WTC11 (cell line): ENCODE results near the gene HELLS. TPM values are rescaled to one million over a fixed set of nuclear protein-coding genes. Genes with fewer than 3 reads are reported as not detected.

Experiments
- ATAC-seq: fragments of 200-7000 bp; cut with Tn5 transposase; 2 replicates; pipeline ENCODE4 v1.10.0; 2021; ENCODE audit warnings: mild to moderate bottlenecking, moderate library complexity
- CTCF ChIA-PET: fragments of 300-600 bp; sonication (Branson Sonifier 250); formaldehyde crosslinking; loops from one replicate; lab custom pipeline; 2021; ENCODE audit warnings: antibody characterized with exemption; lab: Charles Lee
- POLR2A ChIA-PET: fragments of 350-600 bp; sonication (Branson Sonifier 250); formaldehyde crosslinking; loops from one replicate; lab custom pipeline; 2021; ENCODE audit warnings: antibody characterized with exemption; lab: Charles Lee
- DNase-seq: peaks from one replicate; pipeline ENCODE4 v3.0.0; 2021; ENCODE audit warnings: low spot score
- H3K27ac Mint-ChIP-seq: 2 replicates; pipeline ENCODE4 v1.8.0; 2021; ENCODE audit warnings: mixed read lengths
- H3K27me3 Mint-ChIP-seq: 2 replicates; pipeline ENCODE4 v1.8.0; 2021; ENCODE audit warnings: low read depth, mild to moderate bottlenecking, moderate library complexity, mixed read lengths
- H3K36me3 Mint-ChIP-seq: 2 replicates; pipeline ENCODE4 v1.8.0; 2021; ENCODE audit warnings: mixed read lengths
- H3K4me1 Mint-ChIP-seq: 2 replicates; pipeline ENCODE4 v1.8.0; 2022; ENCODE audit warnings: mixed read lengths
- H3K4me3 Mint-ChIP-seq: 2 replicates; pipeline ENCODE4 v1.8.0; 2021; ENCODE audit warnings: mild to moderate bottlenecking, moderate library complexity, mixed read lengths
- H3K9me3 Mint-ChIP-seq: 2 replicates; pipeline ENCODE4 v1.8.0; 2021; ENCODE audit warnings: mixed read lengths
- ESRRA ChIP-seq: sonication (generic); formaldehyde crosslinking; IDR thresholded peaks from 2 replicates; pipeline ENCODE4 v1.8.1; 2022; ENCODE audit warnings: mild to moderate bottlenecking, missing genetic modification reagents, borderline replicate concordance
- FOXP1 ChIP-seq: sonication (generic); formaldehyde crosslinking; IDR thresholded peaks from 2 replicates; pipeline ENCODE4 v1.8.0; 2022; ENCODE audit warnings: missing genetic modification reagents, mild to moderate bottlenecking, moderate library complexity, borderline replicate concordance
- GRHL2 ChIP-seq: fragments of 250-450 bp; sonication (Bioruptor Pico); IDR thresholded peaks from 2 replicates; pipeline ENCODE4 v1.8.0; 2022; ENCODE audit warnings: mild to moderate bottlenecking, moderate library complexity; ENCODE audit not compliant: insufficient replicate concordance, severe bottlenecking
- IRF2 ChIP-seq: sonication (generic); formaldehyde crosslinking; IDR thresholded peaks from 2 replicates; pipeline ENCODE4 v1.8.0; 2022; ENCODE audit warnings: low read depth, missing genetic modification reagents, borderline replicate concordance
- TEAD1 ChIP-seq: sonication (generic); formaldehyde crosslinking; IDR thresholded peaks from 2 replicates; pipeline ENCODE4 v1.8.0; 2022; ENCODE audit warnings: mild to moderate bottlenecking, missing genetic modification reagents
- ZBTB21 ChIP-seq: sonication (generic); formaldehyde crosslinking; IDR thresholded peaks from 2 replicates; pipeline ENCODE4 v1.8.1; 2023; ENCODE audit warnings: mild to moderate bottlenecking, missing genetic modification reagents, borderline replicate concordance
- ZNF138 ChIP-seq: sonication (generic); formaldehyde crosslinking; conservative IDR thresholded peaks from 2 replicates; pipeline ENCODE4 v1.8.1; 2022; ENCODE audit warnings: mild to moderate bottlenecking, moderate library complexity, missing genetic modification reagents
- ZNF423 ChIP-seq: fragments of 250-450 bp; sonication (Bioruptor Pico); IDR thresholded peaks from 2 replicates; pipeline ENCODE4 v2.1.2; 2022; ENCODE audit warnings: mild to moderate bottlenecking, moderate library complexity
- ZNF671 ChIP-seq: fragments of 250-450 bp; sonication (Bioruptor Pico); IDR thresholded peaks from 2 replicates; pipeline ENCODE4 v1.8.0; 2021; ENCODE audit warnings: mild to moderate bottlenecking
- total RNA-seq: library from RNA; stranded (reverse); gene quantifications from 3 replicates; pipeline ENCODE4 v1.2.3, GENCODE V29; 2021
- TF ChIP-seq, protein P1 (sequence below): fragments of 250-450 bp; sonication (Bioruptor Pico); IDR thresholded peaks from 2 replicates; pipeline ENCODE4 v2.1.2; 2022; ENCODE audit warnings: mild to moderate bottlenecking, moderate library complexity
- TF ChIP-seq, protein P2 (sequence below): sonication (generic); formaldehyde crosslinking; IDR thresholded peaks from 2 replicates; pipeline ENCODE4 v1.8.0; 2022; ENCODE audit warnings: mild to moderate bottlenecking, missing genetic modification reagents
- TF ChIP-seq, protein P3 (sequence below): fragments of 250-450 bp; sonication (Bioruptor Pico); IDR thresholded peaks from 2 replicates; pipeline ENCODE4 v1.9.0; 2021; ENCODE audit warnings: mild to moderate bottlenecking, borderline replicate concordance
- TF ChIP-seq, protein P4 (sequence below): sonication (generic); formaldehyde crosslinking; IDR thresholded peaks from 2 replicates; pipeline ENCODE4 v1.8.0; 2022; ENCODE audit warnings: missing genetic modification reagents
- TF ChIP-seq, protein P5 (sequence below): fragments of 250-450 bp; sonication (Bioruptor Pico); IDR thresholded peaks from 2 replicates; pipeline ENCODE4 v1.9.0; 2021; ENCODE audit warnings: mild to moderate bottlenecking
- TF ChIP-seq, protein P6 (sequence below): sonication (generic); formaldehyde crosslinking; IDR thresholded peaks from 2 replicates; pipeline ENCODE4 v1.8.1; 2023; ENCODE audit warnings: mild to moderate bottlenecking, missing genetic modification reagents, borderline replicate concordance

Gene HELLS
- total RNA-seq, 1 experiment from 2014 or later: 419 TPM

DNA sequence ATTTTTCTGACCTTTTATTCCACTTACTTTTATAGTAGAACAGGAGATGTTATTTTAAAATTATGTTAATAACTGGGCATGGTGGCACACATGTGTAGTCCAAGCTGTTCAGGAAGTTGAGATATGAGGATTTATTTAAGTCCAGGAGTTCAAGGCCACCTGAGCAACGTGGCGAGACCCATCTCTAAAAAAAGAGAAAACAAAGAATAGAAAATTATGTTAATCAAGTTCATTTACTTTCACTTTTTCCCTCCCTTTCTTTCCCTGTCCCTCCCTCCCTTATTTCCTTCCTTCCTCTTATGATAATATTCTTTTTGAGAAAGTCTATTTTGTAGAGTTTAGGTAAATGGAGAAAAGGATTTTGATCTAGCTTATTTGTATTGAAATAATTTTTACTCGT lies 48.9 kb upstream of the HELLS start:
- TF ChIP-seq, protein P1, sequence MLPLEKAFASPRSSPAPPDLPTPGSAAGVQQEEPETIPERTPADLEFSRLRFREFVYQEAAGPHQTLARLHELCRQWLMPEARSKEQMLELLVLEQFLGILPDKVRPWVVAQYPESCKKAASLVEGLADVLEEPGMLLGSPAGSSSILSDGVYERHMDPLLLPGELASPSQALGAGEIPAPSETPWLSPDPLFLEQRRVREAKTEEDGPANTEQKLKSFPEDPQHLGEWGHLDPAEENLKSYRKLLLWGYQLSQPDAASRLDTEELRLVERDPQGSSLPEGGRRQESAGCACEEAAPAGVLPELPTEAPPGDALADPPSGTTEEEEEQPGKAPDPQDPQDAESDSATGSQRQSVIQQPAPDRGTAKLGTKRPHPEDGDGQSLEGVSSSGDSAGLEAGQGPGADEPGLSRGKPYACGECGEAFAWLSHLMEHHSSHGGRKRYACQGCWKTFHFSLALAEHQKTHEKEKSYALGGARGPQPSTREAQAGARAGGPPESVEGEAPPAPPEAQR: no peak
- ATAC-seq: no peak
- Mint-ChIP-seq H3K27me3 (no peaks in the 10 kb centered on the region), H3K4me1 (no peaks in the 10 kb centered on the region), H3K36me3 (no peaks in the 10 kb centered on the region), H3K4me3 (no peak overlapping the region), H3K27ac (no peak overlapping the region), H3K9me3 (no peaks in the 10 kb centered on the region)
- CTCF ChIA-PET: no interaction called here
- no peak for DNase-seq
- POLR2A ChIA-PET: no interaction called here

DNA sequence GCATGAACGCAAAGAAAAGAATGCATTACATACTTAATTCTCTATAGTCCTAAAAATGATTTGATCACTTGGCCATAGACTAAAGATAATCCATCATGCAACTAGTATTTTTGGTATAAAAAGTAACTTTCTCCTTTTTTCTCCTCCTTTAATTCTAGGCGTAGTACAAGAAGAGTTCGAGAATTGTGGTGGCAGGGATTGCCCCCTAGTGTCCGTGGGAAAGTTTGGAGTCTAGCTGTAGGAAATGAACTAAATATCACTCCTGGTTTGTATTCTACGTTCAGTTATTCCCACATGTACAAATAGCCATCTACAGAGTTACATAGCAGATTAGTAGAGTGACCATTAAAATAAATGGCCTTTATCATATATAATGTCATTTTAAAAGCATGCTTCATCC lies 45.5 kb upstream of the HELLS start:
- H3K27me3 Mint-ChIP-seq: no peaks in the 10 kb centered on the region
- H3K27ac Mint-ChIP-seq: no peak overlapping the region
- ChIA-PET CTCF (interaction anchor here (0.6 to 1.0 kb wide), 4 partner anchors 14 to 180 kb away, joined by 3 to 4 read pairs (median 3); no protein-coding TSS in a partner anchor), POLR2A (no interaction called here)
- H3K36me3 Mint-ChIP-seq: no peaks in the 10 kb centered on the region
- ATAC-seq: no peak
- no peaks in the 10 kb centered on the region for H3K4me1 Mint-ChIP-seq
- TF ChIP-seq ZNF138: no peak
- TF ChIP-seq, all 79 proteins: peak for 0
- no peak for DNase-seq
- H3K4me3 Mint-ChIP-seq: no peak overlapping the region
- no peaks in the 10 kb centered on the region for H3K9me3 Mint-ChIP-seq

DNA sequence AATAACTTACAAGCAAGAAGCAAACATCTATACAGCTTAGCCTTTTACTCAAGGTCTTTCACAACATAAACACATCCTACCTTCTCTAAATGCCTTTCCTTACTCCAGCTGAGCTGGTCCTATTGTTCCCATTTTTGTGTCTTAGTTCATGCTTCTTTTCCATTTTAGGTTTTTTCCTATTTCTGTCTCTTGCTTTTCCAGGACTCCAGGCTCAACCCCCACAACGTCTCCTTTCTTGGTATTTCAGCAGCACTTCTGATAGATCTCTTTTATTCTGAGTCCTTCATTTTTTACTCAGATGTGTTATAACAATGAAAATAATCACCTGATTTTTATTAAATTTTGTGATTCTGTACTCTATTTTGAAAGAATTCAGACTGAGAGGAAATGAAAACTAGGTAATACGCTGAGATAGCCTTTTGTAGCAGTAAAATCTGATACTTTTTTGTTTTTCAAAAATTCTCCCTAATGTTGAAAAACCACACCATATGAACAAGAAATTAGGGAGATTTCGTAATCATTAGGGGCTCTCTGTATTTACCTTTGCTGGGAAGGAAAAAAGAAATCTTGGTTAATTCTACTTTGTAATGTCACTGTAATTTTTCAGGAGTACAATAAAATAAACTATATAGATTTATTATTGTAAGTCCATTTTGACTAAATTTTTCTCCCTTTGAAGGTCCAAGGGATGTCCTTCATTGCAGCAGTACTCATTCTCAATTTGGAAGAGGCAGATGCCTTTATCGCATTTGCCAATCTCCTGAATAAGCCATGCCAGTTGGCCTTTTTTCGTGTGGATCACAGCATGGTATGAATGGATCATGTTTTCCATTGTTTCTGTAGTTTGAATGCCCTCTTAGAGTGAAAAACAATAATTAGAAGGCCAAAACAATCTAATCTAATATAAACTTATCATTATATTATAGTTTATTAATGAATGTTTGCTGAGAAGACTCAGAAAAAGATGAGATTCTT lies 24.0 kb upstream of the HELLS start:
- DNase-seq: no peak
- H3K27me3 Mint-ChIP-seq: no peaks in the 10 kb centered on the region
- H3K4me1 Mint-ChIP-seq: no peaks in the 10 kb centered on the region
- ChIA-PET POLR2A (interaction anchor here (0.6 kb wide), 1 partner anchor 233 kb away, joined by 3 read pairs; no protein-coding TSS in a partner anchor), CTCF (interaction anchor here (0.6 kb wide), 1 partner anchor 1080 kb away, joined by 6 read pairs; no protein-coding TSS in a partner anchor)
- H3K4me3 Mint-ChIP-seq: no peak overlapping the region
- no peak for ATAC-seq
- H3K27ac Mint-ChIP-seq: peak overlapping the region; percentile 33; the same call in 1 of the 2 replicates
- no peaks in the 10 kb centered on the region for H3K9me3 Mint-ChIP-seq
- H3K36me3 Mint-ChIP-seq: no peaks in the 10 kb centered on the region
- TF ChIP-seq, protein P2, sequence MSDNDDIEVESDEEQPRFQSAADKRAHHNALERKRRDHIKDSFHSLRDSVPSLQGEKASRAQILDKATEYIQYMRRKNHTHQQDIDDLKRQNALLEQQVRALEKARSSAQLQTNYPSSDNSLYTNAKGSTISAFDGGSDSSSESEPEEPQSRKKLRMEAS (CRISPR knock-in tag): no peak
- TF ChIP-seq, protein P3, sequence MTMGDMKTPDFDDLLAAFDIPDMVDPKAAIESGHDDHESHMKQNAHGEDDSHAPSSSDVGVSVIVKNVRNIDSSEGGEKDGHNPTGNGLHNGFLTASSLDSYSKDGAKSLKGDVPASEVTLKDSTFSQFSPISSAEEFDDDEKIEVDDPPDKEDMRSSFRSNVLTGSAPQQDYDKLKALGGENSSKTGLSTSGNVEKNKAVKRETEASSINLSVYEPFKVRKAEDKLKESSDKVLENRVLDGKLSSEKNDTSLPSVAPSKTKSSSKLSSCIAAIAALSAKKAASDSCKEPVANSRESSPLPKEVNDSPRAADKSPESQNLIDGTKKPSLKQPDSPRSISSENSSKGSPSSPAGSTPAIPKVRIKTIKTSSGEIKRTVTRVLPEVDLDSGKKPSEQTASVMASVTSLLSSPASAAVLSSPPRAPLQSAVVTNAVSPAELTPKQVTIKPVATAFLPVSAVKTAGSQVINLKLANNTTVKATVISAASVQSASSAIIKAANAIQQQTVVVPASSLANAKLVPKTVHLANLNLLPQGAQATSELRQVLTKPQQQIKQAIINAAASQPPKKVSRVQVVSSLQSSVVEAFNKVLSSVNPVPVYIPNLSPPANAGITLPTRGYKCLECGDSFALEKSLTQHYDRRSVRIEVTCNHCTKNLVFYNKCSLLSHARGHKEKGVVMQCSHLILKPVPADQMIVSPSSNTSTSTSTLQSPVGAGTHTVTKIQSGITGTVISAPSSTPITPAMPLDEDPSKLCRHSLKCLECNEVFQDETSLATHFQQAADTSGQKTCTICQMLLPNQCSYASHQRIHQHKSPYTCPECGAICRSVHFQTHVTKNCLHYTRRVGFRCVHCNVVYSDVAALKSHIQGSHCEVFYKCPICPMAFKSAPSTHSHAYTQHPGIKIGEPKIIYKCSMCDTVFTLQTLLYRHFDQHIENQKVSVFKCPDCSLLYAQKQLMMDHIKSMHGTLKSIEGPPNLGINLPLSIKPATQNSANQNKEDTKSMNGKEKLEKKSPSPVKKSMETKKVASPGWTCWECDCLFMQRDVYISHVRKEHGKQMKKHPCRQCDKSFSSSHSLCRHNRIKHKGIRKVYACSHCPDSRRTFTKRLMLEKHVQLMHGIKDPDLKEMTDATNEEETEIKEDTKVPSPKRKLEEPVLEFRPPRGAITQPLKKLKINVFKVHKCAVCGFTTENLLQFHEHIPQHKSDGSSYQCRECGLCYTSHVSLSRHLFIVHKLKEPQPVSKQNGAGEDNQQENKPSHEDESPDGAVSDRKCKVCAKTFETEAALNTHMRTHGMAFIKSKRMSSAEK: no peak
- TF ChIP-seq IRF2 (no peak), ZNF671 (CRISPR knock-in tag) (no peak), ZBTB21 (CRISPR knock-in tag) (no peak), ZNF423 (CRISPR knock-in tag) (no peak), TEAD1 (no peak), ESRRA (CRISPR knock-in tag) (no peak), GRHL2 (no peak), FOXP1 (no peak)
- TF ChIP-seq, protein P4, sequence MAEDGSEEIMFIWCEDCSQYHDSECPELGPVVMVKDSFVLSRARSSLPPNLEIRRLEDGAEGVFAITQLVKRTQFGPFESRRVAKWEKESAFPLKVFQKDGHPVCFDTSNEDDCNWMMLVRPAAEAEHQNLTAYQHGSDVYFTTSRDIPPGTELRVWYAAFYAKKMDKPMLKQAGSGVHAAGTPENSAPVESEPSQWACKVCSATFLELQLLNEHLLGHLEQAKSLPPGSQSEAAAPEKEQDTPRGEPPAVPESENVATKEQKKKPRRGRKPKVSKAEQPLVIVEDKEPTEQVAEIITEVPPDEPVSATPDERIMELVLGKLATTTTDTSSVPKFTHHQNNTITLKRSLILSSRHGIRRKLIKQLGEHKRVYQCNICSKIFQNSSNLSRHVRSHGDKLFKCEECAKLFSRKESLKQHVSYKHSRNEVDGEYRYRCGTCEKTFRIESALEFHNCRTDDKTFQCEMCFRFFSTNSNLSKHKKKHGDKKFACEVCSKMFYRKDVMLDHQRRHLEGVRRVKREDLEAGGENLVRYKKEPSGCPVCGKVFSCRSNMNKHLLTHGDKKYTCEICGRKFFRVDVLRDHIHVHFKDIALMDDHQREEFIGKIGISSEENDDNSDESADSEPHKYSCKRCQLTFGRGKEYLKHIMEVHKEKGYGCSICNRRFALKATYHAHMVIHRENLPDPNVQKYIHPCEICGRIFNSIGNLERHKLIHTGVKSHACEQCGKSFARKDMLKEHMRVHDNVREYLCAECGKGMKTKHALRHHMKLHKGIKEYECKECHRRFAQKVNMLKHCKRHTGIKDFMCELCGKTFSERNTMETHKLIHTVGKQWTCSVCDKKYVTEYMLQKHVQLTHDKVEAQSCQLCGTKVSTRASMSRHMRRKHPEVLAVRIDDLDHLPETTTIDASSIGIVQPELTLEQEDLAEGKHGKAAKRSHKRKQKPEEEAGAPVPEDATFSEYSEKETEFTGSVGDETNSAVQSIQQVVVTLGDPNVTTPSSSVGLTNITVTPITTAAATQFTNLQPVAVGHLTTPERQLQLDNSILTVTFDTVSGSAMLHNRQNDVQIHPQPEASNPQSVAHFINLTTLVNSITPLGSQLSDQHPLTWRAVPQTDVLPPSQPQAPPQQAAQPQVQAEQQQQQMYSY (CRISPR knock-in tag): no peak
- TF ChIP-seq, protein P5, sequence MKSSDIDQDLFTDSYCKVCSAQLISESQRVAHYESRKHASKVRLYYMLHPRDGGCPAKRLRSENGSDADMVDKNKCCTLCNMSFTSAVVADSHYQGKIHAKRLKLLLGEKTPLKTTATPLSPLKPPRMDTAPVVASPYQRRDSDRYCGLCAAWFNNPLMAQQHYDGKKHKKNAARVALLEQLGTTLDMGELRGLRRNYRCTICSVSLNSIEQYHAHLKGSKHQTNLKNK (CRISPR knock-in tag): no peak
- TF ChIP-seq, protein P6, sequence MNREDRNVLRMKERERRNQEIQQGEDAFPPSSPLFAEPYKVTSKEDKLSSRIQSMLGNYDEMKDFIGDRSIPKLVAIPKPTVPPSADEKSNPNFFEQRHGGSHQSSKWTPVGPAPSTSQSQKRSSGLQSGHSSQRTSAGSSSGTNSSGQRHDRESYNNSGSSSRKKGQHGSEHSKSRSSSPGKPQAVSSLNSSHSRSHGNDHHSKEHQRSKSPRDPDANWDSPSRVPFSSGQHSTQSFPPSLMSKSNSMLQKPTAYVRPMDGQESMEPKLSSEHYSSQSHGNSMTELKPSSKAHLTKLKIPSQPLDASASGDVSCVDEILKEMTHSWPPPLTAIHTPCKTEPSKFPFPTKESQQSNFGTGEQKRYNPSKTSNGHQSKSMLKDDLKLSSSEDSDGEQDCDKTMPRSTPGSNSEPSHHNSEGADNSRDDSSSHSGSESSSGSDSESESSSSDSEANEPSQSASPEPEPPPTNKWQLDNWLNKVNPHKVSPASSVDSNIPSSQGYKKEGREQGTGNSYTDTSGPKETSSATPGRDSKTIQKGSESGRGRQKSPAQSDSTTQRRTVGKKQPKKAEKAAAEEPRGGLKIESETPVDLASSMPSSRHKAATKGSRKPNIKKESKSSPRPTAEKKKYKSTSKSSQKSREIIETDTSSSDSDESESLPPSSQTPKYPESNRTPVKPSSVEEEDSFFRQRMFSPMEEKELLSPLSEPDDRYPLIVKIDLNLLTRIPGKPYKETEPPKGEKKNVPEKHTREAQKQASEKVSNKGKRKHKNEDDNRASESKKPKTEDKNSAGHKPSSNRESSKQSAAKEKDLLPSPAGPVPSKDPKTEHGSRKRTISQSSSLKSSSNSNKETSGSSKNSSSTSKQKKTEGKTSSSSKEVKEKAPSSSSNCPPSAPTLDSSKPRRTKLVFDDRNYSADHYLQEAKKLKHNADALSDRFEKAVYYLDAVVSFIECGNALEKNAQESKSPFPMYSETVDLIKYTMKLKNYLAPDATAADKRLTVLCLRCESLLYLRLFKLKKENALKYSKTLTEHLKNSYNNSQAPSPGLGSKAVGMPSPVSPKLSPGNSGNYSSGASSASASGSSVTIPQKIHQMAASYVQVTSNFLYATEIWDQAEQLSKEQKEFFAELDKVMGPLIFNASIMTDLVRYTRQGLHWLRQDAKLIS (CRISPR knock-in tag): no peak
